ENCODE results near the gene GRIN2A. TPM values are rescaled to one million over a fixed set of nuclear protein-coding genes. Genes with fewer than 3 reads are reported as not detected.

Gene GRIN2A
- total RNA-seq, 1 donor from 2014 or later = 7.8 TPM

DNA sequence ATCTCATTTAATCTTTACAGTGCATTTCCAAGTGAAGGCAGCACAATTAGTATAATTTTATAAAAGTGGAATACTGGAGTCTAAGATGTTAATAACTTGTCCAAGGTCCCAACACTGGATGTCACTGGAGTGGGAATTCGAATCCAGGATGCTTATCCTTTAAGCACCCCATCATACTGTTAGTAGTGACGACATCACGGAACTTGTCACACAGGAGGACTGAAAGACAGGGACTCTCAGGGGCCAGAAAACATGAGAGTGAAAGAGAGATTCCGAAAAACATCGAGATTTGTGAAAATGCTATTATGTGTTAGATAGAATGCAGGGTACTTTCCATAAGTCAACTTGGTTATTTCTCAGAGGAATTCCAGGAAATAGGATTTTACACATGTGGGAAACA is 374.0 kb downstream of the GRIN2A start:
- DNase-seq (ENCODE audit: low spot score in 2 of 2) = no peak
- no peaks in the 10 kb centered on the region for H3K4me1 ChIP-seq
- no peaks in the 10 kb centered on the region for H3K9me3 ChIP-seq
- H3K4me3 ChIP-seq = no peak overlapping the region
- TF ChIP-seq, protein P1, sequence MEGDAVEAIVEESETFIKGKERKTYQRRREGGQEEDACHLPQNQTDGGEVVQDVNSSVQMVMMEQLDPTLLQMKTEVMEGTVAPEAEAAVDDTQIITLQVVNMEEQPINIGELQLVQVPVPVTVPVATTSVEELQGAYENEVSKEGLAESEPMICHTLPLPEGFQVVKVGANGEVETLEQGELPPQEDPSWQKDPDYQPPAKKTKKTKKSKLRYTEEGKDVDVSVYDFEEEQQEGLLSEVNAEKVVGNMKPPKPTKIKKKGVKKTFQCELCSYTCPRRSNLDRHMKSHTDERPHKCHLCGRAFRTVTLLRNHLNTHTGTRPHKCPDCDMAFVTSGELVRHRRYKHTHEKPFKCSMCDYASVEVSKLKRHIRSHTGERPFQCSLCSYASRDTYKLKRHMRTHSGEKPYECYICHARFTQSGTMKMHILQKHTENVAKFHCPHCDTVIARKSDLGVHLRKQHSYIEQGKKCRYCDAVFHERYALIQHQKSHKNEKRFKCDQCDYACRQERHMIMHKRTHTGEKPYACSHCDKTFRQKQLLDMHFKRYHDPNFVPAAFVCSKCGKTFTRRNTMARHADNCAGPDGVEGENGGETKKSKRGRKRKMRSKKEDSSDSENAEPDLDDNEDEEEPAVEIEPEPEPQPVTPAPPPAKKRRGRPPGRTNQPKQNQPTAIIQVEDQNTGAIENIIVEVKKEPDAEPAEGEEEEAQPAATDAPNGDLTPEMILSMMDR (IDR thresholded peaks at IDR 0.05) = no peak
- no peaks in the 10 kb centered on the region for H3K27me3 ChIP-seq
- no peak overlapping the region for H3K27ac ChIP-seq
- intact Hi-C loops (cut with DNase I) = no loop called here
- H3K36me3 ChIP-seq = no peaks in the 10 kb centered on the region

DNA sequence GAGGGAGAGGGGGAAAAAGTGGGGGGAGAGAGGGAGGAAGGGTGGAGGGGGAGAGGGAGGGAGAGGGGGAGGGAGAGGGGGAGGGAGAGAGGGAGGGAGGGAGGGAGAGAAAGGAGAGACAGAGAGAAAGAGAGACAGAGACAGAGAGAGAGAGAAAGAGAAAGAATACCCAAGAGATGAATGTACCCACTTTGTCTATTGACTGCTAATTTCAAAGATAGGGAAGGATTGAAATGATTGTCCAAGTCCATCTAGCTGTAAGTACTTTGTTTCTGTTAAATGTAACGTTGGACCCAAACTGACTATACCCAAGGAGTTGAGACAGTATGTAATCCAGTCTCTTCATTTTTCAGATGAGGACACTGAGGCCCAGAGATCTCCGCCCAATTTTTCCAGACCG is 374.9 kb downstream of the GRIN2A start:
- H3K4me3 ChIP-seq = no peak overlapping the region
- TF ChIP-seq, protein P1 (IDR thresholded peaks at IDR 0.05) = no peak
- H3K27me3 ChIP-seq = no peaks in the 10 kb centered on the region
- no peak overlapping the region for H3K27ac ChIP-seq
- DNase-seq (ENCODE audit: low spot score in 2 of 2) = no peak
- H3K36me3 ChIP-seq = no peaks in the 10 kb centered on the region
- H3K4me1 ChIP-seq = no peaks in the 10 kb centered on the region
- no peaks in the 10 kb centered on the region for H3K9me3 ChIP-seq
- intact Hi-C loops (cut with DNase I) = no loop called here

DNA sequence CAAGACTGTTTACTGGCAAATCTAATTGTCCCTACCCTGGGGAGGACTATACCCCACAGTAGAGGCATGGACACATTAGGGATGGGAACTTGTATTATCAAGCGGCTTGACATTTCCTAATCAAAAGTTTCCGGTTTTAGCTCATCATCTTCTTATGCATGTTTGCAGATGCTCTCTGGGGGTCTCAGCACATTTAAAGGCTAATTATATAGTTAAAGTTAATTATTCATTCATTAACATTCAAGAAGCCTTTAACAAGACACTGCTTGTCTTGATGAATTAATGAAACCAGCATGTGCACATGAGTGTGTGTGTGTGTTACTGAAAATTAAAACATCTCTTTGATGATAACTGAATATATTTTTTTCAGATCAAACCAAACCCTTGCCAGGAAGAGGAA is 377.1 kb downstream of the GRIN2A start:
- Histone ChIP-seq H3K4me3 (no peak overlapping the region), H3K36me3 (no peaks in the 10 kb centered on the region), H3K9me3 (no peaks in the 10 kb centered on the region), H3K27me3 (no peaks in the 10 kb centered on the region), H3K27ac (no peak overlapping the region), H3K4me1 (no peaks in the 10 kb centered on the region)
- no peak for DNase-seq (ENCODE audit: low spot score in 2 of 2)
- TF ChIP-seq, protein P1 (IDR thresholded peaks at IDR 0.05) = no peak
- intact Hi-C loops (cut with DNase I) = no loop called here

DNA sequence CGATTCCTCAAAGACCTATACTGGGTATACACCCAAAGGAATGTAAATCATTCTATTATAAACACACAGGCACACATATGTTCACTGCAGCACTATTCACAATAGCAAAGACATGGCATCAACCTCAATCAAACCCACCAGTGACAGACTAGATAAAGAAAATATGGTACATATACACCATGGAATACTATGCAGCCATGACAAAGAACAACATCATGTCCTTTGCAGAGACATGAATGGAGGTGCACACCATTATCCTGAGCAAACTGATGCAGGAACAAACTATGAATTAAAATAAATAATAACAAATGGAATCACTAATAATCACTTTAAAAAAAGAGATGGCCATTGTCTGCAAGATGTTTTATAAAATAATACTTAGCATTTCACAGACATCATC is 380.1 kb downstream of the GRIN2A start:
- Histone ChIP-seq H3K4me1 (peaks cover 0 to 3% of the 10 kb centered on the region in 2 donors), H3K4me3 (no peak overlapping the region), H3K27me3 (no peaks in the 10 kb centered on the region), H3K9me3 (no peaks in the 10 kb centered on the region), H3K36me3 (no peaks in the 10 kb centered on the region), H3K27ac (no peak overlapping the region)
- no peak for DNase-seq (ENCODE audit: low spot score in 2 of 2)
- intact Hi-C loops (cut with DNase I) = no loop called here
- TF ChIP-seq, protein P1 (IDR thresholded peaks at IDR 0.05) = no peak

DNA sequence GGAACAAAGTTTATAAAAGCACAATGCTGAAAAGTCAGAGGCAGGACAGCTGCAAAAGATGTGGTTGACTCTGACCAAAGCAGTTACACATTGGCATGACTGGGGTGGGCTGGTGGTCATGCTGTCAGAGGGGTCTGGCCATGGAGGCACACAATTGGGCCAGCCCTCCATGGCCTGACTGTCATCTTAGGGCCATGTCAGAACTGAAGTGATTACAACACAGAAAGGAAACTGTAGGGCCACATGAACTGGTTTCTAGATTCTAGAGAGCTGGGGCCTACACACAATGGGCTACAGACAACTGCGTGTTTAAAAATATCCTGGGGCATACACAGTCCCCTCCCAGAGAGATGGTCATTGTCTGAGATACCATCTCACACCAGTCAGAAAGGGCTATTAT is 380.6 kb downstream of the GRIN2A start:
- TF ChIP-seq, protein P1 (IDR thresholded peaks at IDR 0.05) = no peak
- Histone ChIP-seq H3K4me3 (no peak overlapping the region), H3K4me1 (peaks cover 0 to 3% of the 10 kb centered on the region in 2 donors), H3K27ac (no peak overlapping the region), H3K9me3 (no peaks in the 10 kb centered on the region), H3K36me3 (no peaks in the 10 kb centered on the region), H3K27me3 (no peaks in the 10 kb centered on the region)
- no peak for DNase-seq (ENCODE audit: low spot score in 2 of 2)
- intact Hi-C loops (cut with DNase I) = no loop called here

DNA sequence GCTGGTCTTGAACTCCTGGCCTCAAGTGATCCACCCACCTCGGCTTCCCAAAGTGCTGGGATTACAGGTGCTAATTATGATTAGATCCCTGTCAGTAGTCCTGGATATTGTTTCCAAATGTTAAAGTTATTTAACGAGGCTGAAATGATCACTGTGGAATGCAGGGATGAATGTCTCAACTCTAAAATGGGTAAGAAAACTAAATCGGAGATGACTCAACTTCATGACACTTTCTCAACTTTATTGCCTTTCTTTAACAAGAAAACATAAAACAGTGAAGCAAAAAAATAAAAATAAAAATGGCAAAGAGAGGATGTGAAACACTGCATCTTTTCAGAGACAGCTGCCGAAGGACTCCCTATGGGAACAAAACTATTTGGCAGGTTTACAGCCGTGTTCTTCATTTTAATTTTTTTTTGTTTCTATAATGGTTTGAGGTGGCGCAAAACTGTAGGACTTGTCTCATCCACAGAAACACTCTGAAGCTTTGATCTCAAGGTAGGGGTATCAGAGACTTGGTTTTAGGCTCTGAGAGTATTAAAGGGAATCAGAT is 382.0 kb downstream of the GRIN2A start:
- no peaks in the 10 kb centered on the region for H3K9me3 ChIP-seq
- no peak overlapping the region for H3K4me3 ChIP-seq
- intact Hi-C loops (cut with DNase I) = no loop called here
- no peak for DNase-seq (ENCODE audit: low spot score in 2 of 2)
- TF ChIP-seq, protein P1 (IDR thresholded peaks at IDR 0.05) = no peak
- no peaks in the 10 kb centered on the region for H3K27me3 ChIP-seq
- no peaks in the 10 kb centered on the region for H3K36me3 ChIP-seq
- peaks cover 0 to 3% of the 10 kb centered on the region in 2 donors for H3K4me1 ChIP-seq
- H3K27ac ChIP-seq = no peak overlapping the region
